ENCODE measurements around the gene SKIDA1.
A peak's percentile ranks its signal among the peaks of the same experiment; 100 is the strongest.

SKIDA1 gene

DNA sequence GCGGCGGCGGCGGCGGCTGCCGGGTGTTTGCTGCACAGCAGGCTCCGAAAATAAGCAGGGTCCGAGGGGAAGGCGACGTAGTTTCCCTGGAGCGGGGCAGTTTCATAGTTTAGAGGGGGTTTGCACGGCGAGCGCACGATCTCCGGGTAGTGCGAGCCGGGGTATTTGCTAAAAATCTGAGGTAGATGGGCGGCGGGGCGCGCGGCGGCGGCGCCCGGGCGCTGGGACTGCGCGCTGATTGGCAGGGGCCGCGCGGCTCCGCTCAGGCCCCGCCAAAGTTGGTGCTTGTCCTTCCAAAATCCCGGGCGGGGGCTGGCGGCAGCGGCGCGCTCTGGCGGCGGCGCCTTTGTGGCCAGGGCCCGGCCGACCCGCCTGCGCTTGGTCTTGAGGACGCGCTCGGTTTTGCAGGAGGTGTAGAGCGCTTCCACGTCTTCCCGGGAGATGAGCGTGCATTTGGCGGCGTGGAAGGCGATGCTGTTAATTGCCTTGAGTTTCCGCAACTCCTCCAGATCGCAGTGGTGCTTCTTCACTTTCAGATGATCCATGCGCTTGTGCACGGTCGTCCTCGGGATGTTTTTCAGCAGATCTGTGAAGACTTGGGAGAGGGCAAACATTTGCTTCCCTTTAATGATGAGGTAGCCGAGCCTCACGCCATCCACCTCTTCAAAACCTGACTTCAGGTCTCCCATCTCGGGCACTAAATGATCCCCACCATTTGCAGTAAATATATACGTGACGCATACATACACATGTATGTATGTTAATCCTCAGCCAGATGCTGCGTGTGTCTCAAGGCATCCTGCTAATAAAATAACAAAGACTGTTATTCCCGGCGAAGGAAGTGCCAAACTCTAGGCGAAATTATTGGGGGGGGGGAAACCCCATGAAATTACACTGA, 8.1 kb downstream of the SKIDA1 start:
- ATAC-seq = peak; percentile 51
- DNase-seq = peak; percentile 42

GRCh38 chr10:21516242-21517131, 9.0 kb downstream of the SKIDA1 start:
- ATAC-seq (peak; percentile 67), DNase-seq (peak; percentile 44)

GRCh38 chr10:21515361-21516241, 9.9 kb downstream of the SKIDA1 start:
- no peak for ATAC-seq

DNA sequence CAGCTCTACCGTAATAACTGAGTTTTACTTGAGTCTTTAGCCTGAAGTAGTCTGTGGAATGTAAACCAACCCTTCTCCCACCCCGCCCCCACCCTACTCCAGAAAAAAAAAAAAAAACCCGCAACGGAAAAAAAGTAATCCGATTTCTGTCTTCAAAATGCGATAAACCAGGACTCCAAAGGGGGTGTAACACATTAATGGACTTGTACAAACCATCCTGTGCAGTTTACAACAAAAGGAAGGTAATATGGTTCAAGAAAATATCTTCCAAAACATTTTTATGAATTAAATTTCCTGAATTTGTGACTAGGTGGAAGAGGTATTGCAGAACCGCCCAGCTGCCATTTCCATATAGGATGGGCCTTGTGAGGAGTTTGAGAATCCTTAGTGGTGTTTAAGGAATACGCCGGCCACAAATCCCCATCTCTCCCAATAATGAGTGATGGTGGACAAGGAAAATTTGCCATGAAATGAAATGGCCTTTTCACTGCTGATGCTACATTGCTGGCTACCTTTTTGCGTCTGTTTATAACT, 10.6 kb downstream of the SKIDA1 start:
- ATAC-seq (no peak), DNase-seq (no peak)

More at GRCh38 chr10:21515361-21516241, 9.9 kb downstream of the SKIDA1 start:
- no peak for DNase-seq

DNA sequence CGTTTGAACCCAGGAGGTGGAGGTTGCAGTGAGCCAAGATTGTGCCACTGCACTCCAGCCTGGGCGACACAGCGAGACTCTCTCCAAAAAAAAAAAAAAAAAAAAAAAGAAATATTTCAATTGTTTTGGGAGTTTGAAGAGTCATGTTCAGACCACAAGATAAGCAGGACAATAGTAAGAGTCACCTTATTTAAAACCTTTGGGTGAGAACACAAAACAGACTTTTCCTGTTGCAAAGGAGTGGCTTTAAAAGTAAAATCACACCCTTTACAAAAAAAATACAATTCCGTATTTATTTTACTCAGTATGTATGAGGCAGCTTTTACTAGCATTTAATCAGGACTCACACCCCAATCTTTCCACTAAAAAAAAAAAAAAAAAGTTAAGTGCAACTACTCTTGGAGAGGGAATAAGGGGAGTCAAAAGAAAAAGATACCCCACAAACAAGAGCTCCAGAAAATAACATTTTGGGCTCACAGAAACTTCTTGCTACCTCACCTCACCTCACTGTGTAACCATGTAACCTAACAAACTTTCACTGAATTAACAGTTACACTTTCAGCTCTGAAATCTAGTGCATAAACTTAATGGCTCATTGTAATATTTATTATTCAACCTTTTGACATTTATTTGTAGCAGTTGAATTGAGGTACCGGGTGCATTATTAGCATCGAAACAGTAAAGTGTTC, 11.2 kb downstream of the SKIDA1 start:
- ATAC-seq (no peak), DNase-seq (no peak)

GRCh38 chr10:21513405-21513788, 12.1 kb downstream of the SKIDA1 start:
- DNase-seq (no peak), ATAC-seq (no peak)

- no peak for ATAC-seq
- no peak for DNase-seq
Measured at GRCh38 chr10:21512573-21513404, 12.7 kb downstream of the SKIDA1 start.

GRCh38 chr10:21511946-21512572, 13.4 kb downstream of the SKIDA1 start:
- ATAC-seq (no peak), DNase-seq (no peak)

- ATAC-seq (no peak), DNase-seq (no peak)
Measured at GRCh38 chr10:21511095-21511570, 14.3 kb downstream of the SKIDA1 start.

DNA sequence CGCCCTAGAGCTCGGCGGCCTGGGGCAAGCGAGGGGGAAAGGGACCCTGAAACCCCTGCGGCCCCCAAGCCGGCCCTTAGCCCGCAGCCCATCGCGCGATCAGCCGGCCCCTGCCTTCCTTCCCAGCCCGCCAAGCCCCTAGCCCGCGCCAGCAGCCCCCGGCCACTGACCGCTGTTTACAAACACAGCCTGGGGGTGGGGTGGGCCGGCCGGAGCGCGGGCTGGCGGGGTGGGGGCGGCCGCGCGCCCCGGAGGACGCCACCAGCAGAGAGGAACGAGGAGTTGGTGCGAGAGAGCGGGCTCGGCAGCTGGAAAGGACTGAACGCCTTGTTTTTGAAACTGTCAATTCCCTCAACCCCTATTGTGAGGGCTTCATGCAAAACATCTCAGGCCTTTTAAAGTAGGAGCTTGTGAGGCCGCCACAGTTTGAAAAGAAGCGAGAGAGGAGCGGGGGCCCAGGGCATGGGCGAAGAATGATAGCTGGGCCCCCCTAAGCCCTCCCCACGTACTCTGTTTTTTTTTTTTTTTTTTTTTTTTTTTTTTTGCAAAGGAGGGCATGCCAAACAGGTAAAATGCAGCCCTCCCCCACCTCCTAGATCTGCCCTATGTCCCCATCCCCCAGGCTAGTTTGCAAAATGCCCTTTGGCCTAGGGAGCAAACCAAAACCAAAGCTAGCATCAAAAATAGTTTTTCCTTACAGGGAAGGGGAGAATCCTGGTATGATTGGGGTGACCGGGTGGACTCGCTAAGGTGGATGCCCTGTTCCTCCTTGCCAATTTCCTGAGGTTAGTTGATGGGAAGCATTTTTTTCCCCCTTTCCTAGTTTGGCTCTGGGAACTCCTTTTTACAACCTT, 15.0 kb downstream of the SKIDA1 start:
- DNase-seq = no peak
- no peak for ATAC-seq

DNA sequence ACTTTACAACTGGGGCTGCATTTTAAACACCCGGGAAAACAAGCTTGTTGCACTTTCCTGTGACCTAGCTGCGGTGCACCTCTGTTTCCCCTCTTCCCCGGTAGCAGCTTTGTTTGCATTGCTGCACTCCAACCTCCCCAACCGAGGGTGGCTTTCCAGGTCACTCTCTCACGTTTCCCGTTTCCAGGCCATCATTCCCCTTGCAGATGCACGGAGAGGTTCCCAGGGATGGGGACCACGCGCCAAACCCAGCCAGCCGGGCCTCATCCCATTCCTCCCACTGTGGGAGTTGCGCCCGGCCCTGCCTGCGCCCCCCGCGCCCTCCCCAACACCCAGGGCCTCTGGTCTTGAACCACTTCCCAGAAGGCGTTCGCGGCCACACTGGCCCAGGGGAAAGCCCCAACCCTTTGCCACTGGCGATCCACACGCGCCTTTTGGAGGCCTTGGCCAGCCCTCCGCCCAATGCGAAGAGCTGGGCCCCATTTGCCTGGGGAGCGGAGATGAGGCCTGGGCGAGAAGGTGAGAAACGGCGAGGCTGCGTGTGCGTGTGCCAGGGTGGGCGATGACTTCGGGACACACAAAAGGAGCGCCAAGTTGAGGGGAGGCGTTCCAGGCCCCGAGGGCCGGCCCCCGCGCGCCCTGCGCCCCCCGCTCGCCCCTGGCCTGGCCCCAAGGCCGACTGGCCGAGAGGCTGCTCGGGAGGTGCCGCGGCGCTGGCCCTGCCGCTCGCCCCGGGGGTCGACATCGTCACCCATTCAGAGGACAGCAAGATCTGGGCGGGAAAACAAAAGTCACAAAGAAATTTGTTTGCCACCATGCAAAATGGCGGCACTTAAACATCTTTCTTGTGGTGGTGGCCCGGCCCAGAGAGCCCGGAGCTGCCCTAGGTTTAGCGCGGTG, 15.9 kb downstream of the SKIDA1 start:
- DNase-seq (no peak), ATAC-seq (no peak)

DNA sequence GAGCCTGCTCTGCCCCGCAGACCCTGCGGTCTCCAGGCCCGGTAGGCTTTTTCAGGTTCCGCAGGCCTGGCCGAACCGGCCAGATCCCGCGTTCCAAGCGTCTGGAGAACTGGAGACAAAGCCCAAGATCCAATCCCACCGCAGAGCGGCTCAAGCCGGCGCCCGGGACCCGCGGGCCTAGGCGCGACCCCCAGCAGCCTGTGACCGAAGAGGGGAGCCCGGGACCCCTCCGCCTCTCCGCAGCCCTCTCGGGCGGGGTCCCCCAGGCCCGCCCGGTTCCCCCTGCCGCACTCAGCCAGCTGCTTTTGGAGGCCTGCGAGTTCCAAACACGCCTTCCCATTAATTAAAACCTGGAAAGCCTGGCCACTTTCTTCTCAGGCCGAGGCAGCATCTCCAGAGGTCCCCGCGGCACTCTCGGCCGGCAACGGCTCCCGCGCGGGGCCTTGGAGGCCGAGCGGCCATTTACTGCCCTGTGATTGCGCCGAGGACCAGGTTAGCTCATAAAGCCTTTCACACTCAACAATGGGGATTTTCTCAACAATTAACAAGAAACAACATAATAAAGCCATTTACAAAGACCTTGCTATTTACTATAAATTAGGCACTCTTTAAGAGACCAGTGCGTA, 16.7 kb downstream of the SKIDA1 start:
- ATAC-seq (no peak), DNase-seq (no peak)

DNA sequence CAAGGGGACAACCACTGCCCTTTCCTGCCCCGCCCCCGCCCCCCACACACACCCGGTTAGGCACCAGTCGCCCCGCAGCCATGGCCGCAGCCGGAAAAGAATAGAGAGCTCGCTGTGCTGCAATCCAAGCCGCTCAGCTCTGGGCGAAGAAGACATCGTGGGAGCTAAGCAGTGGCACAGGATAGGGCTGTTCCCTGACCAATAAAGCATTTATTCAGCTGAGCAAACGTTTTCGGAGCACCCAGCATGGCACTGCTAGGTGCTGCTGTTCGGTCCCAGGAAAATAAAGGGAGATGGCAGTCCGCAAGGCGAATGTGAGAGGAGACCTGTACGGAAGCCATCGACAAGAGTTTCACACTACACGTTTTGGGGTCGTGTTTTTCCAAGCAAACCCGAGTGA, 18.3 kb downstream of the SKIDA1 start:
- no peak for ATAC-seq
- DNase-seq = no peak

GRCh38 chr10:21506351-21506750, 19.1 kb downstream of the SKIDA1 start:
- DNase-seq (no peak), ATAC-seq (no peak)

- ATAC-seq (no peak), DNase-seq (no peak)
Measured at GRCh38 chr10:21505711-21506278, 19.7 kb downstream of the SKIDA1 start.

DNA sequence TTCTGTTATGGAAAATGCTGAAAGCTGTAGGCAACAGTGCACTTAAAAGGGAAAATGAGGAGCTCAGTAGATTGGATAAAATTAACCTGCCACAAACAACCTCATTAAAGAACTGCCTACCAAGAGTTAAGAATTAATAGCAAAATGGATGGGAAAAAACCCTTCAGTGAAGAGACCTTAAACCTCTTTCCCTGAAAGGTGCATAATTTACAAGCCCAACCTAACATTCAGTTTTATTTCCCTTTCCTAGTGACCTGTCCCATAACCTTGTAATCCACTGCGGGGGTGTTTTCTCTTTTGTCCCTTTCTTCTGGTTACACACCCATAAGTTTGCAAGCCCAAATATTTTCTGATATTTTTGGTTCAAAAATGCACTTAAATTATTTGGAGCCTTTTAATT, 21.9 kb downstream of the SKIDA1 start:
- DNase-seq (no peak), ATAC-seq (no peak)

GRCh38 chr10:21502348-21502740, 23.1 kb downstream of the SKIDA1 start:
- no peak for DNase-seq
- no peak for ATAC-seq
